GM20000 (cell line): ENCODE data around the gene OR51B4.

Experiments used
- DNase-seq: peaks from one replicate; pipeline ENCODE4 v3.0.0; 2012; ENCODE audit warnings: low spot score
- CTCF ChIP-seq: IDR thresholded peaks from 2 replicates; pipeline ENCODE4 v1.5.1; 2012; ENCODE audit warnings: mild to moderate bottlenecking, control low read depth; ENCODE audit errors: extremely low read depth, missing control alignments

OR51B4 gene

DNA sequence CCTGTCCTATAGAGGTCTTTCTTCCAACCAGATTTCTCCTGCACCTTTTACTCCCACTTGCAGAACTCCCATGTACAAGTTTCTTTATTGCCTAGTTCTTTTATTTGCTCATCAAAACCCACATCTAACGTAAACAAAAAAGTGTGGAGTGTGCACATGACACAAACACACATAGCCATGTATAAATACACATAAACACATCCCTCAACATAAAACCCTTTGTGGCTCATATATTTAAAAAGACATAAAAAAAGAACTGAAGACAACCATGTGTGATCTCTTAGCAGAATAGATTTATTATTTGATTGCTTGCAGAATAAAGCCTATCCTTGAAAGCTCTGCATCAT is 48.9 kb downstream of the OR51B4 start:
- no peak for DNase-seq
- no peak for TF ChIP-seq CTCF

GRCh38 chr11:5252192-5252918 is 49.4 kb downstream of the OR51B4 start:
- no peak for DNase-seq
- TF ChIP-seq CTCF, result no peak

GRCh38 chr11:5251746-5252145 is 50.0 kb downstream of the OR51B4 start:
- TF ChIP-seq CTCF, result no peak
- no peak for DNase-seq
